ENCODE data around the gene DENND1A.

DENND1A gene

GRCh38 chr9:123469282-123469681 is 460.6 kb downstream of the DENND1A start:
- no peak for DNase-seq (ENCODE audit: low read depth)
- no peak for TF ChIP-seq CTCF (IDR thresholded peaks at IDR 0.05; ENCODE audit: low read depth, low read length, missing control alignments)
- in situ Hi-C loops (cut with HindIII; ENCODE audit: low sequenced_read_pairs) = no loop called here
- H3K4me3 ChIP-seq (ENCODE audit: low read depth, low read length) = no peak overlapping the region

GRCh38 chr9:123468541-123468940 is 461.4 kb downstream of the DENND1A start:
- in situ Hi-C loops (cut with HindIII; ENCODE audit: low sequenced_read_pairs) = no loop called here
- no peak for DNase-seq (ENCODE audit: low read depth)
- TF ChIP-seq CTCF (IDR thresholded peaks at IDR 0.05; ENCODE audit: low read depth, low read length, missing control alignments) = no peak
- H3K4me3 ChIP-seq (ENCODE audit: low read depth, low read length) = no peak overlapping the region

GRCh38 chr9:123465304-123465703 is 464.6 kb downstream of the DENND1A start:
- TF ChIP-seq CTCF (IDR thresholded peaks at IDR 0.05; ENCODE audit: low read depth, low read length, missing control alignments) = no peak
- in situ Hi-C loops (cut with HindIII; ENCODE audit: low sequenced_read_pairs) = no loop called here
- H3K4me3 ChIP-seq (ENCODE audit: low read depth, low read length) = no peak overlapping the region
- no peak for DNase-seq (ENCODE audit: low read depth)

- no peak overlapping the region for H3K4me3 ChIP-seq (ENCODE audit: low read depth, low read length)
- no peak for DNase-seq (ENCODE audit: low read depth)
- TF ChIP-seq CTCF (IDR thresholded peaks at IDR 0.05; ENCODE audit: low read depth, low read length, missing control alignments) = no peak
- in situ Hi-C loops (cut with HindIII; ENCODE audit: low sequenced_read_pairs) = no loop called here
Measured at GRCh38 chr9:123460091-123460490, 469.8 kb downstream of the DENND1A start.

GRCh38 chr9:123457583-123457982 is 472.3 kb downstream of the DENND1A start:
- H3K4me3 ChIP-seq (ENCODE audit: low read depth, low read length) = no peak overlapping the region
- in situ Hi-C loops (cut with HindIII; ENCODE audit: low sequenced_read_pairs) = no loop called here
- no peak for DNase-seq (ENCODE audit: low read depth)
- no peak for TF ChIP-seq CTCF (IDR thresholded peaks at IDR 0.05; ENCODE audit: low read depth, low read length, missing control alignments)

- no peak for DNase-seq (ENCODE audit: low read depth)
- H3K4me3 ChIP-seq (ENCODE audit: low read depth, low read length) = no peak overlapping the region
- in situ Hi-C loops (cut with HindIII; ENCODE audit: low sequenced_read_pairs) = no loop called here
- no peak for TF ChIP-seq CTCF (IDR thresholded peaks at IDR 0.05; ENCODE audit: low read depth, low read length, missing control alignments)
Measured at GRCh38 chr9:123456011-123456410, 473.9 kb downstream of the DENND1A start.

GRCh38 chr9:123455187-123455586 is 474.7 kb downstream of the DENND1A start:
- in situ Hi-C loops (cut with HindIII; ENCODE audit: low sequenced_read_pairs) = no loop called here
- no peak for TF ChIP-seq CTCF (IDR thresholded peaks at IDR 0.05; ENCODE audit: low read depth, low read length, missing control alignments)
- H3K4me3 ChIP-seq (ENCODE audit: low read depth, low read length) = no peak overlapping the region
- no peak for DNase-seq (ENCODE audit: low read depth)
